Esophagus muscularis mucosa (tissue), 4 donors: ENCODE data around the gene AIPL1. TPM values are rescaled to one million over a fixed set of nuclear protein-coding genes. Genes with fewer than 3 reads are reported as not detected.

Experiments used
- DNase-seq: peaks from one replicate; pipeline ENCODE4 v3.0.0-alpha.2; 2017; ENCODE audit errors: extremely low spot score
- H3K27ac ChIP-seq, 4 donors: fragments of 200-600 bp; sonication (generic); replicated peaks in 1 of 4; 1 replicate in 3 of 4; 2 replicates in 1 of 4; pipeline ENCODE4 v1.5.1; 2016 to 2019; ENCODE audit warnings: mild to moderate bottlenecking in 1 of 4
- H3K27me3 ChIP-seq, 4 donors: fragments of 200-600 bp; sonication (generic); one replicate each; pipeline versions ENCODE4 v1.5.1 to v1.6.0; 2016 to 2019
- H3K36me3 ChIP-seq, 4 donors: fragments of 200-600 bp; sonication (generic); one replicate each; pipeline ENCODE4 v1.5.1; 2016 to 2019
- H3K4me1 ChIP-seq, 4 donors: fragments of 200-600 bp; sonication (generic); one replicate each; pipeline ENCODE4 v1.5.1; 2016 to 2019
- H3K4me3 ChIP-seq, 4 donors: fragments of 200-600 bp; sonication (generic); 1 replicate in 2 of 4; 2 replicates in 2 of 4; pipeline ENCODE4 v1.5.1; 2016 to 2019; ENCODE audit warnings: mild to moderate bottlenecking in 4 of 4, moderate library complexity in 1 of 4
- H3K9me3 ChIP-seq, 4 donors: fragments of 200-600 bp; sonication (generic); 1 replicate in 3 of 4; 2 replicates in 1 of 4; pipeline ENCODE4 v1.5.1; 2016 to 2019
- EP300 ChIP-seq: sonication (generic); formaldehyde crosslinking; IDR thresholded peaks from one replicate; pipeline ENCODE4 v1.6.1; 2017; ENCODE audit warnings: antibody characterized with exemption
- POLR2A ChIP-seq: fragments of 450-650 bp; IDR thresholded peaks from one replicate; pipeline ENCODE4 v1.6.1; 2017; ENCODE audit warnings: antibody characterized with exemption, moderate library complexity, mild to moderate bottlenecking, low read depth
- POLR2AphosphoS5 ChIP-seq, 2 donors: sonication (generic); formaldehyde crosslinking; IDR thresholded peaks; one replicate each; pipeline ENCODE4 v1.6.1; 2017; ENCODE audit warnings: antibody characterized with exemption in 2 of 2
- WGBS: methylation state at CpG from one replicate; pipeline ENCODE4 v1.1.5; 2018; 5-methylcytosine and 5-hydroxymethylcytosine counted together
- intact Hi-C: fragments of 100-400 bp; cut with DNase I; formaldehyde crosslinking; loops from one replicate; pipeline ENCODE4 v1.15.1; 2023
- total RNA-seq, 4 donors: library from RNA; depleted of rRNA; stranded (reverse); fragments of >200 nt; gene quantifications; one replicate each; pipeline versions ENCODE4 v1.1.0 to v1.2.1, GENCODE V29; 2016
- TF ChIP-seq, protein P1 (sequence below), 3 experiments: fragments of 200-600 bp in 2 of 3; fragments of 450-650 bp in 1 of 3; sonication (generic) in 2 of 3; IDR thresholded peaks; one replicate each; pipeline ENCODE4 v1.5.1; 2017 to 2019; ENCODE audit warnings: antibody characterized with exemption in 3 of 3, mild to moderate bottlenecking in 2 of 3, moderate library complexity in 1 of 3

The AIPL1 gene
- total RNA-seq, 4 donors from 2014 or later: not detected

DNA sequence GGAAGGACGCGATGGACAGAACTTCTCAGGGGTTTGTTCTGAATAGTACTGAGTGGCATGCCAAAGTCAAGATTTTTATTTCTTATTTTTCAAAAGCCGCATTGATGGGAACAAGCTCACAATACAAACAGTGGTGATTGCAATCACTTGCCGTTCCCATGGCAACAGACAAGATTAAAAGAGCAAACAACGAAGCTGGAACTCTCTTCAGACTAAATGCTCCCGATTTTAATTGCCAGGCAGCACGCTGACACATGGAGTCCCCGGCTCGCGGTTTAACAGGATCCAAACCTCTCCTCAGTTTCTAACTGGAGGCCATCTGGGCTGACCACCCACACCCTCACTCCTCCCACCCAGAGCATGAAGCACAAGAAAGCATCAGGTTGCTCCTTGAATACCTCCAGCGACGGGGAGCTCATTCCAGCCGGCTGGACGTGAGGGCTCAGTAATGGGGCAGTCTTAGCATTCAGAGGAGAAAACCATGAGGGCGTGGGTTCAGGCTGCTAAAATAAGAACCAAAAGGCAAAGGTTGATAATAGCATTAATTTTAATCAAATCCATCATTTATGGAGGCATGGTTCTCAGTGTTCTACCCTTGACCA, 41.5 kb downstream of the AIPL1 start:
- DNase-seq: no peak
- intact Hi-C loops: no loop called here
- TF ChIP-seq POLR2A (no peak), POLR2AphosphoS5 (IDR thresholded peaks at IDR 0.05) (no peak), EP300 (no peak)
- TF ChIP-seq, protein P1, sequence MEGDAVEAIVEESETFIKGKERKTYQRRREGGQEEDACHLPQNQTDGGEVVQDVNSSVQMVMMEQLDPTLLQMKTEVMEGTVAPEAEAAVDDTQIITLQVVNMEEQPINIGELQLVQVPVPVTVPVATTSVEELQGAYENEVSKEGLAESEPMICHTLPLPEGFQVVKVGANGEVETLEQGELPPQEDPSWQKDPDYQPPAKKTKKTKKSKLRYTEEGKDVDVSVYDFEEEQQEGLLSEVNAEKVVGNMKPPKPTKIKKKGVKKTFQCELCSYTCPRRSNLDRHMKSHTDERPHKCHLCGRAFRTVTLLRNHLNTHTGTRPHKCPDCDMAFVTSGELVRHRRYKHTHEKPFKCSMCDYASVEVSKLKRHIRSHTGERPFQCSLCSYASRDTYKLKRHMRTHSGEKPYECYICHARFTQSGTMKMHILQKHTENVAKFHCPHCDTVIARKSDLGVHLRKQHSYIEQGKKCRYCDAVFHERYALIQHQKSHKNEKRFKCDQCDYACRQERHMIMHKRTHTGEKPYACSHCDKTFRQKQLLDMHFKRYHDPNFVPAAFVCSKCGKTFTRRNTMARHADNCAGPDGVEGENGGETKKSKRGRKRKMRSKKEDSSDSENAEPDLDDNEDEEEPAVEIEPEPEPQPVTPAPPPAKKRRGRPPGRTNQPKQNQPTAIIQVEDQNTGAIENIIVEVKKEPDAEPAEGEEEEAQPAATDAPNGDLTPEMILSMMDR (IDR thresholded peaks at IDR 0.05): no peak
- Histone ChIP-seq H3K4me1 (no peaks in the 10 kb centered on the region), H3K27ac (no peak overlapping the region), H3K27me3 (peaks cover 0 to 50% (median 0%) of the 10 kb centered on the region in 4 donors), H3K36me3 (no peaks in the 10 kb centered on the region), H3K9me3 (peaks cover 0 to 9% (median 0%) of the 10 kb centered on the region in 4 donors), H3K4me3 (no peak overlapping the region)
- WGBS: 75% methylated on average over 15 of the region's 15 CpGs

DNA sequence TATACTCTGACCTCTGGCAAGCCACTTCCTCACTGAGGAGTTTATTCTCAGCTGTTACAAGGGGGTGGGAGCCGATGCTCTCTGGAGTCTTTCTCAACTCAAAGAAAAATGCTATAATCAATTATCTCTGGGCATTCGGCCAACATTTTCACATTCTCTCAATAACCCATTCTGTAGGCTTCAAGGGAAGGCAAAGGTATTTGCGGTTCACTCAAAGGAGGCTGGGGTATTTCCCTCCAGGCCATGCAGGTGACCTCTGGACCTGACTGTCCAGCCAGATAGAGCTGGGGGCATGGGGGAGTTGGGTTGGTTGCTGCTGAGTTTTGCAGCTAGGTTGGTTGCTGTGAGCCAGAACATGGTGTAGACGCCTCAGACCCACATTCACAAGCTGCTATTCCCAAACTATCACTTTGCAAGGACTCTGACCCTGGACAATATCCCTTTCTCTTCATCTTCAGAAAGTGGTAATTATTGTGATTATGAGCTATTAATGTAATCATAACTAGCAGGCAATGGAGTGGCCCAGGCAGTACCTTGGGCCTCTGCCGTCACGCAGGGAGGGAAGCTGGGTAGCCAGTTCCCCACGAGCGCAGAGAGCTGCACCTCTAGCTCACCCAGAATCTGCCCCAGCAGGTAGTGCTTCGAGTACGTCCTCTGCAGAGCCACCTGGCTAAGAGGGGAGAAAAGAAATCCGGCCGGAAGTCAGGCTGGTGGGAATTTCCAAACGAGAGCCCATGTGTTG, 42.1 kb downstream of the AIPL1 start:
- peaks cover 0 to 57% (median 0%) of the 10 kb centered on the region in 4 donors for H3K27me3 ChIP-seq
- H3K36me3 ChIP-seq: no peaks in the 10 kb centered on the region
- no peak overlapping the region for H3K27ac ChIP-seq
- 59% methylated on average over 13 of the region's 13 CpGs for WGBS
- no peak for TF ChIP-seq POLR2AphosphoS5 (IDR thresholded peaks at IDR 0.05)
- no peak for TF ChIP-seq POLR2A
- no peak for TF ChIP-seq EP300
- TF ChIP-seq, protein P1 (IDR thresholded peaks at IDR 0.05): no peak
- H3K4me3 ChIP-seq: no peak overlapping the region
- peaks cover 0 to 6% (median 0%) of the 10 kb centered on the region in 4 donors for H3K9me3 ChIP-seq
- no peak for DNase-seq
- H3K4me1 ChIP-seq: no peaks in the 10 kb centered on the region
- intact Hi-C loops: no loop called here

DNA sequence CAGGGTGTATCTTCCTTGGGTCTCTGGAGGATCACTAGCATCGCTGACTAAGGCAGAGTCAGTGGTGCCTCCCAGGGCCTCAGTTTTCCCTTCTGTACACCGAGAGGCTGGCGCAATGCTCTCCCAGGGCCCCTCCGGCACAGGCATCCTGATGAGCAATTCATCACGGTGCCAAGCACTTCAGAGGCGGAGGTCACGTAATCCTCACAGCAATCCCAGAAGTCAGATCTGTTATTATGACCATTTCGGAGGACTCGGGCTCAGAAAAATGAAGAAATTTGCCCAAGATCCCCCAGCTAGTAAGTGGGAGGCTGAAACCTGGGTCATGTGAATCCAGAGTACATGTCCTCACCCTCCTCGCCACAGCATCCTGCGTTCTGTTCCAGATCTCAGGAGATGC, 46.5 kb downstream of the AIPL1 start:
- TF ChIP-seq, protein P1 (IDR thresholded peaks at IDR 0.05): no peak
- TF ChIP-seq POLR2A: no peak
- TF ChIP-seq POLR2AphosphoS5 (IDR thresholded peaks at IDR 0.05): no peak
- no peak for TF ChIP-seq EP300
- no peaks in the 10 kb centered on the region for H3K4me1 ChIP-seq
- H3K27me3 ChIP-seq: peaks cover 0 to 50% (median 0%) of the 10 kb centered on the region in 4 donors
- H3K27ac ChIP-seq: no peak overlapping the region
- H3K4me3 ChIP-seq: no peak overlapping the region
- H3K36me3 ChIP-seq: no peaks in the 10 kb centered on the region
- 87% methylated on average over 3 of the region's 11 CpGs for WGBS
- intact Hi-C loops: no loop called here
- no peak for DNase-seq
- H3K9me3 ChIP-seq: peaks cover 0 to 6% (median 0%) of the 10 kb centered on the region in 4 donors

DNA sequence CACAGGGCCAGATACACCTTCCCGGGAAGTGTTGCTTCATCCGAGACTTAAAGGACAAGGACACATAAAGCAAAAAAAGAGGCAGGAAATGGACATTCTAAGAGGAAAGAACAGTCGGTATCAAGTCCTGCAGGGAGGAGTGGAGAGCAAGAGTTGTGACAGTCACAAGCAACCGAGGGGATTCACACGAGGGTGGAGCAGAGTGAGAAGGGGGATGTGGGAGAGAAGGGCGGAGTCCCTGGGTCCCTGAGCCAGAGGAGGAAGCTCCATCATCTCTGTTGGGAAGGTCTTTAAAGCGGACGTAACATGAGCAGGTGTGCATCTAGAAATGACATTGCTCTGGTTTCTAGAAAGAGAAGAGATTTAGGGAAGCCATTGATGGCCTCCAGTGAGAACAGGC, 47.1 kb downstream of the AIPL1 start:
- intact Hi-C loops: no loop called here
- 70% methylated on average over 8 of the region's 8 CpGs for WGBS
- peaks cover 0 to 6% (median 0%) of the 10 kb centered on the region in 4 donors for H3K9me3 ChIP-seq
- no peak for DNase-seq
- H3K4me3 ChIP-seq: no peak overlapping the region
- peaks cover 0 to 46% (median 0%) of the 10 kb centered on the region in 4 donors for H3K27me3 ChIP-seq
- H3K36me3 ChIP-seq: no peaks in the 10 kb centered on the region
- TF ChIP-seq POLR2AphosphoS5 (IDR thresholded peaks at IDR 0.05): no peak
- TF ChIP-seq POLR2A: no peak
- TF ChIP-seq, protein P1 (IDR thresholded peaks at IDR 0.05): no peak
- no peak for TF ChIP-seq EP300
- H3K27ac ChIP-seq: no peak overlapping the region
- no peaks in the 10 kb centered on the region for H3K4me1 ChIP-seq
